GM21717 (cell line): ENCODE results near the gene KIF26B.
"Not testable (repeated sequence)": the region's sequence is repeated elsewhere in the genome, so short reads cannot be mapped to it uniquely, and the experiment has no call there.

ENCODE experiments used
- ATAC-seq: cut with Tn5 transposase; IDR thresholded peaks from one replicate; pipeline ENCODE4 v1.9.1; 2021; ENCODE audit warnings: mild to moderate bottlenecking, moderate library complexity; ENCODE audit not compliant: unreplicated experiment

The KIF26B gene

DNA sequence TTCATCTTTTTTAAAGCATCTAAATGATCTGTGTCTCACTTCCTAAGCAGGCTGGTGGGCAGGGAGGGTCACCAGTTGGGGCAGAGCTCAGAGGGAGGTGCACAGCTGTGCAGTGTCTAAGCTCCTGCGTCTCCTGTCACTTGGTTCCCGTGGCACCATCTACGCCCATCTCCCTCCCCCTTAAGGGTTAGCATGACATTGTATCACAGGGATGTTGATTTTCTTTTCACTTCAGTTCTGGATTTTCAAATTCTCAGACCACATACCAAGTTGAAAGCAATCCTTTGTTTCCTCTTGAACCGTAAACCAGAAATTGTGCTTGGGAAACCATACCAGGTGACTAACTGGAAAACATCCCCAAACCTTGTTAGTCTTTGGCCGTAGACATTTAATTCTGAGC lies 187.0 kb downstream of the KIF26B start:
- ATAC-seq, result no peak

- no peak for ATAC-seq
These were observed 190.6 kb downstream of the KIF26B start for GRCh38 chr1:245345191-245345884.

- no peak for ATAC-seq
These were observed 193.8 kb downstream of the KIF26B start for GRCh38 chr1:245348626-245349025.

DNA sequence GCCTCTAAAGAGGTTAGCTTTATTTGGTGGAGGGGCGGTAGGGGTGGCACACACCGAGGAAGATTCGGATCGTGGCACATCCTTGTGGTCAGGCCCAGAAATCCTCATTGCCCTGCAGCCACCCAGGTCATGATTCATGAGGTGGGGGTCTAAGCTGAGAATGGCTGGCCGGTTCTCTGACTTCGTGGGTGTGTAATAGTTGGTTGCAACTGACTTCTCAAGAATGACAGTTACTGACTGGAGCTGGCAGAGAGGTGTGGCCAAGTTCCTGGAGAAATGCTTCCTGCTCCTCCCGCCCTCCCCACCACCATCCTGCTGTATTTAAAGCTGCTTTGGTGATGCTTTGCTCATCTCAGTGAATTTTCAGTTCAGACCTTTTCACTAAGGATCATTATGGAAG lies 198.6 kb downstream of the KIF26B start:
- ATAC-seq, result no peak

DNA sequence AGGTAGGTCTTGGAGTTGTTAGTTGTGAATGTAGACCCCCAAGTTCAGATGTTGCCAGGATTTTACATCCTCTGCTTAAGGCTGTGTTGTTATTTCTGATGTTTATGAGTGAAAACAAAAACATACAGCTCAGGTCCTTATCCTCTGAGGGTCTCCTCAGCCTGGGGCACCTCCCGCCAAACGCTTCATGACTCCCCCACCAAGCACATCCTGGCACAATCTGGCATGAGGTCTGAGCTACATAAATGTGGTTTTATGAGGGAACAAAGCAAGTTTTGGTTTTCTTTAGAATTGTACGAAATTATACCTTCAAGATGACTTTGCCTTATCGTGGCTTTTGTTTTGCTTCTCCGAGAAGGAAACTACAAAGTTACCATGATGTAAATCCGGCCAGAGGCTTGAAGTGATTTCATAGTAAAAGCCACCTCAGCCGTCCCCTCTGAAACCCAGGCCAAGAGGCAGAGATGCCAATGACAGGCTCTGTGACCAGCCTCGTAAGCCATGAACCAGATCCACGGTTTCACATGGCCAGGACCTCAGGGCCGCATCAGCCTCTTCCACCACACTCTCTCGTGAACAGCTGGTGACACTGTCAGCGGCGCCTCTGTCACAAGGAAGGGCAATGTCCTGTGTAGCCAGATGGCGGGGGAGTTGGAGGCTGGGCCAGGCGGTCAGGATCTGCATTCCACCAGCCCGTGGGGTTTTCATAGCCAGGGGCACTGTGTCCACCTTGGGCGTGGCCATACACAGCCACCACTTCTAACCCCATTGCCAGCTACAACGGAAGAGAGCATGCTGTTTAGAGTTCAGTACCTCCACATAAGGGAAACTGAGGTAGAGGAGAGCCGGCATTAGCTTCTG lies 199.4 kb downstream of the KIF26B start:
- no peak for ATAC-seq

DNA sequence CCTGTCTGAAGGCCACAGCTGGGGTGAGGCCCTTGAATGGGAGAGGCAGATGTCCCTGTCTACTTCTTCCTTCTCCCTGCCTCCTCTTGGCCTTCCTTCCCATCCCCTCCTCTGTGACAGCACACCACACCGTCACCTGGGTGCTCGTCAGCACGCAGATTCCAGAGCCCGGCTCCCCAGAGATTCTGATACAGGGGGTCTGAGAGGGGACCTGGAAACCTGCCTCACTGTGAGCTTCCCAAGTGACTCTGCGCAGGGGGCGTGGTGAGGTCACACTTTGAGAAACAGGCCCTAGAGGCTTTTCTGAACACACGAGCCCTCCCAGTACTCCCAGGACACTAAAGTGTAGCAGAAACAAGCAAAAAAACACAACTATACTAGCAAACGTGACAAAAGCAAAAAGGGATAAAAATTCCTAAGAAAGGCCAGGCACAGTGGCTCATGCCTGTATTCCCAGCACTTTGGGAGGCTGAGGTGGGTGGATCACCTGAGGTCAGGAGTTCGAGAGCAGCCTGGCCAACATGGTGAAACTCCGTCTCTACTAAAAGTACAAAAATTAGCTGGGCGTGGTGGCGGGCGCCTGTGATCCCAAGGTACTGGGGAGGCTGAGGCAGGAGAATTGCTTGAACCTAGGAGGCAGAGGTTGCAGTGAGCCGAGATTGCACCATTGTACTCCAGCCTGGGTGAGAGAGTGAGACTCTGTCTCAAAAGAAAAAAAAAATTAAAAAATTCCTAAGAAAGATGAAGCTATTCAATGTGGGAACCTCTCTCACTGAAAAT lies 201.3 kb downstream of the KIF26B start:
- ATAC-seq, result not testable (repeated sequence)

DNA sequence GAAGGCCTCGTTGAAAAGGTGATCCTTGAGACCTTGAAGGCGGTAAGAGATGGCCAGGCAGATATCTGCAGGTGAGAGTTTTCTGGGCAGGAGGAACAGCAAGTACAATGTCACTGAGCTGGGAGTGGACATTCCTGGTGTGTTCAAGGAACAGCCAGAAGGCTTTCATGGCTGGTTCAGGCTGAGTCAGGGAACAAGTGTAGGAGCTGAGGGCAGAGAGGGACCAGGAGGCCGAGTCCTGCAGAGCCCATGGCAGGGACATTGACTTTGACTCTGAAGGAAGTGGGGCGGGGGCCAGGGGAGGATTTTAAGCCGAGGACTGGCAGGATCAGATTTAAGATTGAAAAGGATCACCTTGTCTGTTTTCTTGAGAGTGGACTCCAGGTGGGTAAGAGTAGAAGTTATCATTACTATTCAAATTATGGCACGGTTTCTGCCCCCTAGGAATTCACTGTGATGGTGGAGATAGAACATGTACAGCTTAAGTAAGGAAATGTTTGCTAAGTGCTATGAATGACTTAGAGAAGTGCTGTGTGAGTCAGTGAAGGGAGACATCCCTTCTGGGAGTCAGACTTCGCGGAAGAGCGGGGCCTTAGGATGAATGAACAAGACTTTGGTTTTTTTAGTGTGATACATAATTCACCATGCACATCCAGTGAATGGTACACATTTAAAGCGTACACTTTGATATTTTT lies 202.3 kb downstream of the KIF26B start:
- no peak for ATAC-seq

- not testable (repeated sequence) for ATAC-seq
These were observed 204.4 kb downstream of the KIF26B start for GRCh38 chr1:245359101-245359680.

DNA sequence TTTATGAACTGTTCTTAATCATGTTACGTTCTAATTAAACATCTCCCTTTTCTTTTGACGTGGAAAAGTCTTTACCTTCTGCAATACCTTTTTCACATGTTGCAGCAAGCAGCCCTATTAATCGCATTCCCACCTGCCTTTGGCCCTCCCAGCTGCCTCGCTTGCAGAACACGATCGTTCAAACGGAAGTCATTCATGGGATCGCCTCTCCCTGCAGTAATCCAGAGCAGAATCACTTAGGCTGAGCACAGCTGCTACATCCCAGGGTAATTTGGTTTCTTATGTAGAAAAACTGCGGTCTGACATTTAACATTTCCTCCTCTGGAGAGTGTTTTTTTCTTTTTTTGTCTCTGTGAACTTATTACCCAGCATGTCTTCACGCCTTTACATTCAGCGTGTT lies 206.3 kb downstream of the KIF26B start:
- no peak for ATAC-seq

DNA sequence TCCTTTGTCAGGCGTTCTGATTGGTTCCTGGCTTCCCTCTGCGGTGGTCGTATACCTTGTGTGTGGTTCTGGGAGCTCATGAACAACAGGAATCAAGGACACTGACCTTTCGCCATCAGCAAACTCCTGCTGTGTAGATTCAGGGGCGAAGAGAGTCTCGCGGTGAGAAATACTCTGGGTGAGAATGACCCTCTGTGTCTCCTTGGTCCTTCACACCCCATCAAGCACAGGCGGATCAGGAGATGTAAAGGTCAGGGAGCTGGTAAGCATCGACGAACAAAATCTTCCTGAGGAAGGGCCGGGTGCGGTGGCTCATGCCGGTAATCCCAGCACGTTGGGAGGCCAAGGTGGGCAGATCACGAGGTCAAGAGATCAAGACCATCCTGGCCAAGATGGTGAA lies 207.2 kb downstream of the KIF26B start:
- ATAC-seq, result no peak

DNA sequence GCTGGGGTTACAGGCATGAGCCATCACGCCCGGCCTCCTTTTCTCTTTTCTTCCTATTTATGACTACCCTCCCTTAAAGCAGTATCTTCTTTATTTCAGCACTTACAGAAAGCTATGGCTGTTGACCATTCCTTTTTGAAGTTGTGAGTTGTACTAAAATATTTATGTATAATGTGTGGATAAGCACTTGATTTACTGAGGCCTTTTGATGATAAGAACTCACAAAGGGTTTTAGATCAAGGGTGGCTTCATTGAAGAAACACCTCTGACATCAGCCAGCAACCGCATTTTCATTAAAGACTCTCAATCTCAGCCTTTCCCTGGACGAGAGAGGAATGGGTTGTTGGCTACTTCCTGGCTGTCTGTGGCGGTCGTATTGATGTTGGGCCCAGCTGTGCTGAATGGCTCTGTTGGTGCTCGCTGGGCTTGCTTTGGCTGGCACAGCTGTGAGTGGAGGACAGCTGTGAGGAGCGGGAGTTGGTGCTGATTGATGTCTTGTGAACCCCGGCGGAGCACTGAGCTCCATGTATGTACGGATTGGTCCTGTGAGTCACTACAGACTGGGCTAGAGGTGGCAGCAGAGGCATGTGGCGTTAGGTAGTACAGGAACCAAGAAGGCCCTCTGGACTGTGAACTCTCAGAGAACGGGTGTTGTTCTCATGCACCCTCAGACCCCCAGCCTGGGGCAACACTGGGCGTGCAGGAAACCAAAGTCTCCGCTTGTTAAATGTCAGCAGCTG lies 208.8 kb downstream of the KIF26B start:
- no peak for ATAC-seq

- no peak for ATAC-seq
These were observed 210.6 kb downstream of the KIF26B start for GRCh38 chr1:245365095-245366020.

DNA sequence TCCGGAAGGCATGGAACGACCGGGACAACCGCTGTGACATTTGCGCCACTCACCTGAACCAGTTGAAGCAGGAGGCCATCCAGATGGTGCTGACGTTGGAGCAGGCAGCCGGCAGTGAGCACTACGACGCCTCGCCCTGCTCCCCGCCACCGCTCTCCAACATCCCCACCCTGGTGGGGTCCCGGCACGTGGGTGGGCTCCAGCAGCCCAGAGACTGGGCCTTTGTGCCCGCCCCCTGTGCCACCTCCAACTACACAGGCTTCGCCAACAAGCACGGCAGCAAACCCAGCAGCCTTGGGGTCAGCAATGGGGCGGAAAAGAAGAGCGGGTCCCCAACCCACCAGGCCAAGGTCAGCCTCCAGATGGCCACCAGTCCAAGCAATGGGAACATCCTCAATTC lies 212.1 kb downstream of the KIF26B start:
- no peak for ATAC-seq

DNA sequence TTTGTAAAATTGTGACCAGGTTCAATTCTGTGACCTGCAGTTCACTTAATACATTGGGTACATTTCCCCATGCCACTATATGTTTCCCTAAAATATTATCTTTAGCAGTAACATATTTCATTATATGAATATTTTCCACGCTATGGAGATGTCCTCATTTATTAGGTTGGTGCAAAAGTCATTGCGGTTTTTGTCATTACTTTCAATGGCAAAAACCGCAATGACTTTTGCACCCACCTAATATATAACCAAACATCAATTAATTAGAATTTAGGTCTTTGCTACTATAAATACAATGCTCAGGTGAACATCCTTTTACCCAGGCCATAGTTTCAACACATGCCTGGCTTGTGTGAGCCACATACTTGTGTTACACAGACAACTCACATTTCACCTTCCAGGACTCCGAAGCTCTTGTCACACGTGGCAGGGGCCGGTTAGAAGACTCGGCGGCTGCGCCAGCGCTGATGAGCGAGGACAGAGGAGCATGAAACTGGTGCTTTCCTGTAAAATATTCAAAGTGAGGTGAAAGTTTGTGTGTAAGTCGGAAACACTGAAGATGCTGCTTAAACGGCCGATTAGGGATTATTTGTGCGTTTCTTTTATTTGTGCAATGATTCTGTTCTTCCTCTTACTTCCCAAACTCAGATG lies 215.5 kb downstream of the KIF26B start:
- no peak for ATAC-seq

DNA sequence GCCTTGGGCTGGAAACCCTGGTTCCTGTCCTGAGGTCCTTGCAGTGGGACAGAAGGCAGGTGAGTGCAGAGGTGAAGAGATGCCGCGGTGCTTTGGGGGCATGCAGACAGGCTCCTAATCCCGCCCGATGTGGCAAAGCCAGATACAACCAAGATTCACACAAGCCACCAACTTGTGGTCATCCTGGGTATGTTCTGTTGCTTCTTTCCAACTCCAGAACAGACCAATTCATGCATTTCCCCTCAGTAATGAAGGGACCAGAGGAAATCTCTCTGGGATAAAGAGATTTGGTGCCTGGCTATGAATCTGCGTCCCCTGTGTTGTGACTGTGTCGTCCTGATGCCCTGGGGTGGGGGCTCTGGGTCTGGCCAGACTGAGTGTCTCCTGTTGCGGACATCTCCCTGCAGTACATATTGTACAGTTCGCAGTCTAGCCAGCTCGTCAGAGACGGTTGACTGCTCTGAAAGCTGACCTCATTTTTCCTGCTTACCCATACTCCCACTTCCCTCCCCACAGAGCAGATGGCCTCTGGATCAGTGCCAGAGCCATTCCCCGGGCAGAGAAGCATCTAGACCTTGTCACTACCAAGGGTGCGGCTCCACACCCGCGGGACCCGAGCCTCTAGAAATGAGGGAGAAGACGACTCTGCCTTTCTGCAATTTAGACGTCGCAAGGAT lies 216.3 kb downstream of the KIF26B start:
- no peak for ATAC-seq

DNA sequence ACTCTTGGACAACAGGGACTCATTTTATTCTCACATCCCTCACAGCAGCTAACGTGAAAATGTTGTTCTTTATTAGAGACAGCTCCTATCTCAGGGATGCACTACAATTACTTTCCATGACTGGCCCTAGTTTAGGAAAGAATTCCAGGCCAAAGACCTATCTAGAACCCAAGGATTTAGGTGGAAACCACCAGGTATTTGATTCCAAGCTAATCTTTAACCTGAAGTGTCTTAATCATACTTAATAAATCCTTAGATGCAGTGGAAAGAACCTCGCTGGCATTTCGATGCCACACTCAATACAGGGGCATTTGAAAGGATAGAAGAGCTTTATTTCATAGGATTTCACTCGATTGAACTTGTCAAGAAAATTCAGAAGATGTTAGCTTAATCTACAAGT lies 218.3 kb downstream of the KIF26B start:
- ATAC-seq, result no peak

DNA sequence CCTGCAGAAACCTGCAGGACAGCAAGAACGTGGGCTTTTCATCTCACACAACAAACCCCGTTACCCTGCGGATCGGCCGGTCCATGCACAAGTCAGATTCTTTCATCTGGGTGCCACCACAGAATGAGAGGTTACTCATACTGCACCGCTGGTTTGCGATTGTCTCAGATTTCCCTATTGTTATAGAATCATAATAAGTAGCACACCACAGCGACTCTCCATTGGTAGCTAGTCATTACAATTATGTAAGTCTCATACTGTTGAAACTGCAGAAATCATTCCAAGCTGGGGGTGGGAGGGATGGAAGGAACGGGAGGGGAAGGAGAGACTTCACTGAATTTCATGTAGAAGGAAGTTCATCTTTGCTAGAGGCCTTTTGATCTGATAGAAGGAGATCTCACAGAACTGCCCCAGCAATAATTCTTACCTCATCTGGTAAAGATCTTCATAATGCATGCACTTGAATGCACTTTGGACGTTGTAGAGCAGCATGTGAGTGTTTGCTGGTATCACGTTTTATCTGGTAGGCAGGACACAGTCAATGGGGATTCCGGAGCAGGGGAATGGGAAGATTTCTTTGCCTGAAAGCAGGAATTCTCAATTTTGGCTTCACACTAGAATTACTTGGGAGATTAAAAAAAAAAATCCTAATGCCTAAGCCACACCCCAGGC lies 221.1 kb downstream of the KIF26B start:
- ATAC-seq, result no peak
